Progenitor cell of endocrine pancreas (in vitro differentiated cells): ENCODE data around the gene GFRA4. TPM values are rescaled to one million over a fixed set of nuclear protein-coding genes. Genes with fewer than 3 reads are reported as not detected.

Experiments
- DNase-seq: peaks from one replicate; pipeline ENCODE4 v3.0.0; 2021; ENCODE audit warnings: low spot score; ENCODE audit not compliant: unreplicated experiment
- H3K27ac Mint-ChIP-seq: 2 replicates; pipeline ENCODE4 v1.8.0; 2021; ENCODE audit warnings: mild to moderate bottlenecking, moderate library complexity, mixed read lengths
- H3K27me3 Mint-ChIP-seq: 2 replicates; pipeline ENCODE4 v1.8.0; 2021; ENCODE audit warnings: mixed read lengths
- H3K36me3 Mint-ChIP-seq: 2 replicates; pipeline ENCODE4 v1.8.0; 2022; ENCODE audit warnings: mixed read lengths; ENCODE audit not compliant: insufficient read depth
- H3K4me1 Mint-ChIP-seq: 2 replicates; pipeline ENCODE4 v1.8.0; 2021; ENCODE audit warnings: low read depth, mixed read lengths
- H3K4me3 Mint-ChIP-seq: 2 replicates; pipeline ENCODE4 v1.8.0; 2021; ENCODE audit warnings: low read depth, mild to moderate bottlenecking, moderate library complexity, mixed read lengths
- H3K9me3 Mint-ChIP-seq: 2 replicates; pipeline ENCODE4 v1.8.0; 2021; ENCODE audit warnings: low read depth, mixed read lengths
- total RNA-seq: library from RNA; stranded (reverse); gene quantifications from 2 replicates; pipeline ENCODE4 v1.2.1, GENCODE V29; 2021
- TF ChIP-seq, protein P1 (sequence below): fragments of 200-600 bp; sonication (generic); IDR thresholded peaks from one replicate; pipeline ENCODE4 v1.5.0; 2021; ENCODE audit warnings: antibody characterized with exemption, mild to moderate bottlenecking; ENCODE audit not compliant: unreplicated experiment

The GFRA4 gene
- total RNA-seq, 1 donor from 2014 or later: not detected

DNA sequence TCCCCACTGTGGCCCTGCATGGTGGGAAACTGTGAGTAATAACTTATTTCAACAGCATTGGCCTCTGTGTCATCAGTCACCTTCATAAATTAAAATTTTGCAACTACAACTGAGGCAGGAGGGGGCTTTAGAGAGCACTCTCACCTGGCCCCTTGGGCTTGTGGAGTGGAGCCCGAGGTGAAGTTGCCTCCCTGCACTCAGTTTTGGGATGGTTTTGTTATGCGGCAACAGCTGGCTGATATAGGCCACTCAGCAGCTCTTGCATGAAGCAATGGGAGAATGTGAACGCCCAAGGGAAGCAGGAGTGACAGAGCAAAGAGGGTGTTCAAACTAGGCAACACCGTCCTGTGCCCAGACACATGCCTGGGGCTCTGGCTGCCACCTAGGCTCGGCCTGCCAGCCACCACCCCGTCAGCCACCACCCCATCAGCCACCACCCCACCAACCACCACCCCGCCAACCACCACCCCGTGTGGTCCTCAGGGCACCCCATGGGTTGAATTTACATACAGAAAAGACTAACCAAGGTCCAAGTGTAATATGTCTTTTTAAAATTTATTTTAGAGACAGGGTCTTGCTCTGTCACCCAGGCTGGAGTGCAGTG lies 4.3 kb upstream of the GFRA4 start:
- Mint-ChIP-seq H3K36me3 (no peaks in the 10 kb centered on the region), H3K9me3 (no peaks in the 10 kb centered on the region), H3K4me3 (no peak overlapping the region), H3K4me1 (no peaks in the 10 kb centered on the region), H3K27ac (no peak overlapping the region), H3K27me3 (peaks cover 47% of the 10 kb centered on the region)
- TF ChIP-seq, protein P1, sequence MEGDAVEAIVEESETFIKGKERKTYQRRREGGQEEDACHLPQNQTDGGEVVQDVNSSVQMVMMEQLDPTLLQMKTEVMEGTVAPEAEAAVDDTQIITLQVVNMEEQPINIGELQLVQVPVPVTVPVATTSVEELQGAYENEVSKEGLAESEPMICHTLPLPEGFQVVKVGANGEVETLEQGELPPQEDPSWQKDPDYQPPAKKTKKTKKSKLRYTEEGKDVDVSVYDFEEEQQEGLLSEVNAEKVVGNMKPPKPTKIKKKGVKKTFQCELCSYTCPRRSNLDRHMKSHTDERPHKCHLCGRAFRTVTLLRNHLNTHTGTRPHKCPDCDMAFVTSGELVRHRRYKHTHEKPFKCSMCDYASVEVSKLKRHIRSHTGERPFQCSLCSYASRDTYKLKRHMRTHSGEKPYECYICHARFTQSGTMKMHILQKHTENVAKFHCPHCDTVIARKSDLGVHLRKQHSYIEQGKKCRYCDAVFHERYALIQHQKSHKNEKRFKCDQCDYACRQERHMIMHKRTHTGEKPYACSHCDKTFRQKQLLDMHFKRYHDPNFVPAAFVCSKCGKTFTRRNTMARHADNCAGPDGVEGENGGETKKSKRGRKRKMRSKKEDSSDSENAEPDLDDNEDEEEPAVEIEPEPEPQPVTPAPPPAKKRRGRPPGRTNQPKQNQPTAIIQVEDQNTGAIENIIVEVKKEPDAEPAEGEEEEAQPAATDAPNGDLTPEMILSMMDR: no peak
- DNase-seq: no peak

DNA sequence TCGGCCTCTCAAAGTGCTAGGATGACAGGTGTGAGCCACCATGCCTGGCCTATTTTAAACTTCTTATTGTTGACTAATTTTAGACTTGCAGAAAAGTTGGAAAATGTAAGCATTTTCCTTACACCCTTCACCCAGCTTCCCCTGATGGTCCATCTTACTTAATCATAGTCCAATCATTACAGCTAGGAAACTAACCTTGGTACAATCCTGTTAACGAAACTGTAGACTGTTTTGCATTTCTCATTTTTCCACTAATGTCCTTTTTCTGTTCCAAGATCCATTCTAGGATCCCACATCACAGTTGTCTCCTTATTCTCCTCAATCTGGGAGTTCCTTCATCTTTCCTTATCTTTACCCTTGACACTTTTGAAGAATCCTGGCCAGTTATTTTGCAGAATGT lies 659 bp upstream of the GFRA4 start:
- TF ChIP-seq, protein P1: no peak
- no peak overlapping the region for H3K4me3 Mint-ChIP-seq
- peaks cover 47% of the 10 kb centered on the region for H3K27me3 Mint-ChIP-seq
- no peak for DNase-seq
- H3K9me3 Mint-ChIP-seq: no peaks in the 10 kb centered on the region
- H3K4me1 Mint-ChIP-seq: peaks cover 3% of the 10 kb centered on the region
- no peaks in the 10 kb centered on the region for H3K36me3 Mint-ChIP-seq
- no peak overlapping the region for H3K27ac Mint-ChIP-seq

DNA sequence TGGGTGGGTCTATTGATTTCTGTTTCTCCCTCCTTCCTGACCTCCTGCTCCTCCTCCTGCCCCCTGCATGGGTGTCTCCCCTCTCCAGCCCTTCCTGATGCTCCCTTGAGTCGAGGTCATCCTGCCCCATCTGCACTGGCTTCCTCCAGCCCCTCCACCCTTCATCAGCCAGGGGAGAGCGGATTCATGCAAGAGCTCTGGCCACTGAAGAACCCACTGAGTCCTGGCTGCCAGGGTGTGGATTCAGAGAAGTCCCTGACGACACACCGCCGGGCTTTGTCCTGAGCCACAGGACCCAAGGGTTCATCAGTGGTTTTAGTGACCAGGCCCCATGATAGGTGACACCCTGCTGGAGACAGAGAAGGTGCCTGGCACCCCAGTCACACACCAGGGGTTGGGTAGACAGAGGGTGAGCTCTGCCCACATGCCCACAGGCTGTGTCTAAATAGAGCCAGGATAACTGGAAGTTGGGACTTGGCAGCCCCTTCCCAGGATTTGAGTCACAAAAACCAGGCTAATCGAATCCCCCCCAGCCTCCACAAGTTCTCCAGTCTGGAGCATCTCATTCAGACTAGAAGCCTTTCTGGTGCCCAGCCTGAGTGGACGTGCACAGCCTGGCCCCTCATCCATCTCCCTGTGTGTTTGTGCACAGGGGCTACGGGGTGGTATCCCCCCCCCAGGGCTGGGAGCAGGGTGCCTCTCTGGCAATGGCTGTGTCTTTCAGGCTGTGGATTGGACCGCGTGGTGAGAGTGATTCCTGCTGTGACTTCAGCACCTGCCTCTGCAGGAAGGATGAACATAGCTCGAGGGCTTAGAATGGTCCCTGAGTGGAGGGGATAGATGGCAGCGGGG lies 1.2 kb downstream of the GFRA4 start:
- DNase-seq: no peak
- H3K4me3 Mint-ChIP-seq: no peak overlapping the region
- H3K27me3 Mint-ChIP-seq: peaks cover 47% of the 10 kb centered on the region
- TF ChIP-seq, protein P1: no peak
- peaks cover 8% of the 10 kb centered on the region for H3K4me1 Mint-ChIP-seq
- H3K27ac Mint-ChIP-seq: no peak overlapping the region
- no peaks in the 10 kb centered on the region for H3K36me3 Mint-ChIP-seq
- no peaks in the 10 kb centered on the region for H3K9me3 Mint-ChIP-seq

DNA sequence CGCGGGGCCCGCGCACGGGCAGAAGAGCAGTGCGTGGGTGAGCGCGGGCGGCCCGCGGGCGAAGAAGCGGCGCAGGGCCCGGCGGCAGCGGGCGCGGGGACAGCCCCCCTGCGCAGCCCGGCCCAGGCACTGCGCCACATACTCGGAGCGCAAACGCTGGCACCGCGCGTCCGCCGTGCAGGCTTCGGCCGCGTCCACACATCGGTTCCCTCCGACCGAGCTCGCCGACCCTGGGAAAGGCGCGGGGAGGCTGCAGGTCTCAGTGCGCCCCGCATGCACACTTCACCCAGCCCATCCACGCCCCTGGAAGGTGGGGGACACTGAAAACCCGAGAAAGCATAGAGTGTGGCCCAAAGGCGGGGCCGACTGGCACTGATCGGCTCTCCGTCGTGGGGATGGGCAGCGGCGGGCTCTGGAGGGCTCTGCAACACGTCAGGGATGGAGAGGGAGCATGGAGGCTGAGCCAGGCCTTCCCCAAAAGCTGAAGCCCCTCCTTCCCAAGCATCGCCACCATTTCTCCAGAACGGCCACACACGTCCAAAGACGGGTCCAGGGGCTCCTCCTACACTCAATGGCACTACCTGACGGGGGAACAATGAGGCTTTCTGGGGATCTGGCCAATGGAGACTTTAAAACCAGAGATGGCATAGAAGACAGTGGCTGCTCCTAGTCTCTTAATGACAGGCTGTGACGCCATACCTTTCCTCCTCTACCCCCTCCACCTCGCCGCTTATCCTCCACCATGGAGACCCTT lies 2.0 kb downstream of the GFRA4 start:
- no peak overlapping the region for H3K4me3 Mint-ChIP-seq
- peaks cover 8% of the 10 kb centered on the region for H3K4me1 Mint-ChIP-seq
- no peak for DNase-seq
- no peaks in the 10 kb centered on the region for H3K9me3 Mint-ChIP-seq
- no peaks in the 10 kb centered on the region for H3K36me3 Mint-ChIP-seq
- no peak overlapping the region for H3K27ac Mint-ChIP-seq
- TF ChIP-seq, protein P1: no peak
- H3K27me3 Mint-ChIP-seq: peaks cover 45% of the 10 kb centered on the region

DNA sequence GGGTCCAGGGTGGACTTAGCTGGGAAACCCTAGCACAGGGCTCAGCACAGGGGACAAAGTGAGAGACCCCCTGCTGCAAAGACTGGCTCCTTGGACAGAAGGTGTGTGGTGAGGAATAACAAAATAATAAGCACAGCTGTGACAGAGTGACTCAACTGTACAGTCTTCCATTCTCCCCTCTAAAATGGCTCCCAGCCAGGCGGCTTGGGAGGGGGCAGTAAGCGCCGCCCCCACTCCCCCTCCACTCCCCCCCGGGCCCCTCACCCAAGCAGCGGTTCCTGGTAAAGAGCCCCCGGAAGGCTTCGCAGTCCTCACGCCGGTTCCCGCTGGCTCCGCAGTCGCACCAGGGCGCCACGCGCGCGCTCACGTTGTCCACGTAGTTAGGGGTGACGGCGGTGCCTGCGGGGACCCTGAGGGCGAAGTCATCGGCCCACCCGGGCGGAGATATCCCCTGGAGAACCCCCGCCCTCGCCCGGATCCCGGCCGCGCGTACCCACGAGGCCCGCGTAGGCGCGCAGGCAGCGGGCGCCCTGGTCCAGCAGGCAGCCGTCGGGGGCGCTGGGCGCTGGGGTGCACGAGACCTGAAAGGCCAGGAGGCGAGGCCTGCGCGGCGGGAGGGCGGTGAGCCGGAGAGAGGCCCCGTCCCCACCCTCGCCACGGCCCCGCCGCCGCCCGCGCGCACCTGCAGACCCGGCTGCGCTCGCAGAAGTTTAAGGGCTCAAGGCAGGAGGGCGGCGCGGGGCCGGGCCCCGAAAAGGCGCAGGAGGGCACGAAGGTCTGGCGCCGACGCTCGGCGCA lies 2.7 kb downstream of the GFRA4 start:
- Mint-ChIP-seq H3K27me3 (peaks cover 45% of the 10 kb centered on the region), H3K36me3 (no peaks in the 10 kb centered on the region)
- TF ChIP-seq, protein P1: no peak

More for the DNA sequence above, 2.7 kb downstream of the GFRA4 start:
- peaks cover 8% of the 10 kb centered on the region for H3K4me1 Mint-ChIP-seq
- no peaks in the 10 kb centered on the region for H3K9me3 Mint-ChIP-seq
- no peak overlapping the region for H3K4me3 Mint-ChIP-seq
- DNase-seq: no peak
- no peak overlapping the region for H3K27ac Mint-ChIP-seq
